Endothelial cell of umbilical vein (primary cell): ENCODE results near the gene TRIM37. TPM values are rescaled to one million over a fixed set of nuclear protein-coding genes. Genes with fewer than 3 reads are reported as not detected.

ENCODE experiments used
- BruUV-seq: library from RNA; stranded (reverse); fragments of 400-500 nt; replicated peaks from 2 replicates; lab custom pipeline; 2021; lab: Mats Ljungman, UMichigan
- CTCF ChIA-PET: fragments of 300-600, 350-600 bp; sonication (Branson Sonifier 250); formaldehyde crosslinking; loops from one replicate; lab custom pipeline; 2021; ENCODE audit warnings: antibody characterized with exemption, inconsistent platforms; lab: Charles Lee
- POLR2A ChIA-PET: fragments of 300-600, 350-600 bp; sonication (Branson Sonifier 250); formaldehyde crosslinking; loops from one replicate; lab custom pipeline; 2021; ENCODE audit warnings: antibody characterized with exemption, inconsistent platforms; lab: Charles Lee
- DNase-seq: peaks from one replicate; pipeline ENCODE4 v3.0.0-alpha.2; 2011; ENCODE audit warnings: low read depth, low spot score
- FAIRE-seq: peaks from 2 replicates; lab custom pipeline; 2011; peaks lifted over from hg19 to GRCh38; lab: Jason Lieb, UNC
- H2AFZ ChIP-seq: 2 replicates; pipeline ENCODE4 v1.6.0; 2012; ENCODE audit warnings: low read depth, low read length, control low read depth, inconsistent platforms
- H3K27ac ChIP-seq: 2 replicates; pipeline ENCODE4 v1.5.1; 2011; ENCODE audit warnings: low read depth, mild to moderate bottlenecking, control low read depth, low read length, moderate library complexity; ENCODE audit not compliant: insufficient read depth
- H3K27me3 ChIP-seq, 2 experiments: 2 replicates each; pipeline versions ENCODE4 v1.6.0 to v1.6.1; 2011; ENCODE audit warnings: low read length in 2 of 2, mixed read lengths in 1 of 2; ENCODE audit not compliant: control insufficient read depth in 2 of 2, insufficient read depth in 2 of 2
- H3K36me3 ChIP-seq, 2 experiments: 2 replicates in 1 of 2; 3 replicates in 1 of 2; pipeline ENCODE4 v1.5.1; 2011; ENCODE audit warnings: low read length in 2 of 2, mild to moderate bottlenecking in 1 of 2, moderate library complexity in 1 of 2; ENCODE audit not compliant: control insufficient read depth in 2 of 2, insufficient read depth in 2 of 2; ENCODE audit errors: extremely low read depth in 1 of 2
- H3K4me1 ChIP-seq: 3 replicates; pipeline ENCODE4 v1.5.1; 2011; ENCODE audit warnings: mild to moderate bottlenecking, low read length; ENCODE audit not compliant: control insufficient read depth, insufficient read depth; ENCODE audit errors: extremely low read depth
- H3K4me2 ChIP-seq: 2 replicates; pipeline ENCODE4 v1.6.1; 2011; ENCODE audit warnings: low read length, control low read depth, mixed read lengths; ENCODE audit not compliant: insufficient read depth
- H3K4me3 ChIP-seq, 3 experiments: fragments of 200-600 bp in 1 of 3; sonication (generic), shearing (Covaris generic) in 1 of 3; replicated peaks in 1 of 3; 2 replicates each; pipeline ENCODE4 v1.5.1; 2011 to 2016; ENCODE audit warnings: control low read depth in 3 of 3, low read length in 3 of 3, mild to moderate bottlenecking in 2 of 3, inconsistent platforms in 1 of 3, low read depth in 1 of 3, moderate library complexity in 1 of 3; ENCODE audit not compliant: insufficient read depth in 1 of 3
- H3K79me2 ChIP-seq: 2 replicates; pipeline ENCODE4 v1.6.0; 2012; ENCODE audit warnings: low read length, inconsistent platforms; ENCODE audit not compliant: control insufficient read depth, insufficient read depth
- H3K9ac ChIP-seq: replicated peaks from 2 replicates; pipeline ENCODE3; 2011; ENCODE audit warnings: low read length, control low read depth; ENCODE audit not compliant: insufficient read depth; ENCODE audit errors: extremely low read depth
- H3K9me1 ChIP-seq: replicated peaks from 3 replicates; pipeline ENCODE4 v1.6.0; 2011; ENCODE audit warnings: mild to moderate bottlenecking, low read length; ENCODE audit not compliant: control insufficient read depth, insufficient read depth; ENCODE audit errors: extremely low read depth
- H3K9me3 ChIP-seq: replicated peaks from 2 replicates; pipeline ENCODE4 v1.5.1; 2012; ENCODE audit warnings: low read length, inconsistent platforms; ENCODE audit not compliant: control insufficient read depth, insufficient read depth
- H4K20me1 ChIP-seq: replicated peaks from 2 replicates; pipeline ENCODE3; 2011; ENCODE audit warnings: mild to moderate bottlenecking, low read length; ENCODE audit not compliant: control insufficient read depth, insufficient read depth; ENCODE audit errors: extremely low read depth
- EZH2 ChIP-seq: IDR thresholded peaks from 2 replicates; pipeline ENCODE4 v1.6.1; 2012; ENCODE audit warnings: borderline replicate concordance, low read depth, mild to moderate bottlenecking, moderate library complexity, low read length, inconsistent platforms; ENCODE audit not compliant: severe bottlenecking
- FOS ChIP-seq: IDR thresholded peaks from 2 replicates; pipeline ENCODE4 v1.6.1; 2011; ENCODE audit warnings: mild to moderate bottlenecking, low read length, moderate library complexity, borderline replicate concordance; ENCODE audit not compliant: insufficient read depth
- GATA2 ChIP-seq: IDR thresholded peaks from 2 replicates; pipeline ENCODE4 v1.7.0; 2011; ENCODE audit warnings: low read depth, mild to moderate bottlenecking, moderate library complexity, mixed read lengths, low read length; ENCODE audit not compliant: insufficient read length, insufficient read depth
- JUN ChIP-seq: IDR thresholded peaks from 2 replicates; pipeline ENCODE4 v1.6.1; 2011; ENCODE audit warnings: borderline replicate concordance, low read depth; ENCODE audit not compliant: insufficient read length, insufficient read depth
- MYC ChIP-seq: IDR thresholded peaks from one replicate; pipeline ENCODE4 v1.6.1; 2011; ENCODE audit warnings: mild to moderate bottlenecking, low read depth, low read length
- POLR2A ChIP-seq: IDR thresholded peaks from 2 replicates; pipeline ENCODE4 v1.6.1; 2012; ENCODE audit warnings: low read depth, mild to moderate bottlenecking, control low read depth, low read length
- POLR2AphosphoS5 ChIP-seq: IDR thresholded peaks from 2 replicates; pipeline ENCODE4 v1.6.1; 2012; ENCODE audit warnings: low read depth, mild to moderate bottlenecking, control low read depth, low read length, moderate library complexity; ENCODE audit not compliant: insufficient read depth
- dilution Hi-C: fragments of 300-500 bp; cut with MboI; formaldehyde crosslinking; loops from one replicate; pipeline ENCODE4 v1.15.0; 2019; ENCODE audit warnings: low sequenced_read_pairs; ENCODE audit not compliant: extremely low pct_ligation_motif_present
- intact Hi-C: fragments of 100-400 bp; cut with micrococcal nuclease; formaldehyde crosslinking; loops from one replicate; pipeline ENCODE4 v1.10.0; 2022
- polyA plus RNA-seq, 4 experiments: library from polyadenylated mRNA; depleted of rRNA in 3 of 4; stranded (reverse) in 3 of 4; unstranded in 1 of 4; fragments of >200 nt; gene quantifications; 2 replicates each; pipeline versions ENCODE4 v1.2.1 to v1.2.3, GENCODE V29; 2011 to 2012; ENCODE audit warnings: missing spikeins in 1 of 4
- total RNA-seq: library from RNA; stranded (reverse); gene quantifications from 2 replicates; pipeline ENCODE4 v1.2.3, GENCODE V29; 2021
- TF ChIP-seq, protein P1 (sequence below), 2 donors: IDR thresholded peaks; 1 replicate in 1 of 2; 2 replicates in 1 of 2; pipeline ENCODE4 v1.5.1; 2011; ENCODE audit warnings: low read length in 2 of 2, mild to moderate bottlenecking in 2 of 2, moderate library complexity in 2 of 2, control low read depth in 1 of 2, inconsistent platforms in 1 of 2, low read depth in 1 of 2; ENCODE audit not compliant: insufficient read depth in 1 of 2; ENCODE audit errors: extremely low read depth in 1 of 2
- TF ChIP-seq, protein P2 (sequence below): IDR thresholded peaks from 2 replicates; pipeline ENCODE4 v1.6.1; 2011; ENCODE audit not compliant: insufficient read depth, insufficient read length

The TRIM37 gene
- total and polyA plus RNA-seq, 2 donors (not counting 3 experiments of a cell fraction or from before 2014, with no cell fraction given): 18.8 to 41.9 TPM

DNA sequence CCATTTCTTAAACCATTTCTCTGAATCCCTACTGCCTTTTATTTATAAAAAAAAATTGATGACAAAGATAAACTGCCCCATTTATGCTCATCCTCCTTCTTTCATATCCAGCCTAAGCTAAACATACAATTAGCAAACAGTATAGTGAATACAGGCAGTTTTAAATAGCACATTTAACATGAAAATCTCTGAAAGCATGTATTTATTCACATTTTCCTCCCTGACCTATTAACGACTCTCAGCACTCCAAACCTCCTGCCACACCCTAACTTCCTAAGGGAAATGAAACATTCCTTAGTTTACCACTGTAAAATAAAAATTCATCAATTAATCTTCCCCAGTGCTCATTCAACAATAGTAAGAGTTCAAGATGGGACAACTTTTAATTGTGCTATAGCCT lies 56.9 kb downstream of the TRIM37 start:
- H3K4me3 ChIP-seq: no peak overlapping the region
- H4K20me1 ChIP-seq: no peaks in the 10 kb centered on the region
- peak overlapping the region; percentile 11 for H3K4me2 ChIP-seq
- CTCF ChIA-PET: interaction anchor here (1.7 kb wide), 1 partner anchor 21 kb away, joined by 3 read pairs; no protein-coding TSS in a partner anchor
- POLR2A ChIA-PET: no interaction called here
- H3K9ac ChIP-seq: no peak overlapping the region
- no peak overlapping the region for H3K27ac ChIP-seq
- H3K79me2 ChIP-seq: no peaks in the 10 kb centered on the region
- H3K9me1 ChIP-seq: no peaks in the 10 kb centered on the region
- no peak for TF ChIP-seq POLR2A
- TF ChIP-seq, protein P1, sequence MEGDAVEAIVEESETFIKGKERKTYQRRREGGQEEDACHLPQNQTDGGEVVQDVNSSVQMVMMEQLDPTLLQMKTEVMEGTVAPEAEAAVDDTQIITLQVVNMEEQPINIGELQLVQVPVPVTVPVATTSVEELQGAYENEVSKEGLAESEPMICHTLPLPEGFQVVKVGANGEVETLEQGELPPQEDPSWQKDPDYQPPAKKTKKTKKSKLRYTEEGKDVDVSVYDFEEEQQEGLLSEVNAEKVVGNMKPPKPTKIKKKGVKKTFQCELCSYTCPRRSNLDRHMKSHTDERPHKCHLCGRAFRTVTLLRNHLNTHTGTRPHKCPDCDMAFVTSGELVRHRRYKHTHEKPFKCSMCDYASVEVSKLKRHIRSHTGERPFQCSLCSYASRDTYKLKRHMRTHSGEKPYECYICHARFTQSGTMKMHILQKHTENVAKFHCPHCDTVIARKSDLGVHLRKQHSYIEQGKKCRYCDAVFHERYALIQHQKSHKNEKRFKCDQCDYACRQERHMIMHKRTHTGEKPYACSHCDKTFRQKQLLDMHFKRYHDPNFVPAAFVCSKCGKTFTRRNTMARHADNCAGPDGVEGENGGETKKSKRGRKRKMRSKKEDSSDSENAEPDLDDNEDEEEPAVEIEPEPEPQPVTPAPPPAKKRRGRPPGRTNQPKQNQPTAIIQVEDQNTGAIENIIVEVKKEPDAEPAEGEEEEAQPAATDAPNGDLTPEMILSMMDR (IDR thresholded peaks at IDR 0.05; ENCODE audit: extremely low read depth in 1 of 2, insufficient read depth in 1 of 2, low read depth in 1 of 2, low read length in 2 of 2): no peak
- no peak for TF ChIP-seq EZH2
- TF ChIP-seq FOS: no peak
- no peak for TF ChIP-seq MYC
- TF ChIP-seq POLR2AphosphoS5: no peak
- no peak for TF ChIP-seq JUN
- TF ChIP-seq GATA2: no peak
- TF ChIP-seq, protein P2, sequence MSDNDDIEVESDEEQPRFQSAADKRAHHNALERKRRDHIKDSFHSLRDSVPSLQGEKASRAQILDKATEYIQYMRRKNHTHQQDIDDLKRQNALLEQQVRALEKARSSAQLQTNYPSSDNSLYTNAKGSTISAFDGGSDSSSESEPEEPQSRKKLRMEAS: no peak
- H3K36me3 ChIP-seq: peaks cover 3 to 16% of the 10 kb centered on the region in 2 experiments
- DNase-seq (no peak), FAIRE-seq (peak; percentile 43)
- dilution Hi-C loops: no loop called here
- H3K27me3 ChIP-seq: no peaks in the 10 kb centered on the region
- intact Hi-C loops: no loop called here
- H3K9me3 ChIP-seq: no peaks in the 10 kb centered on the region
- H2AFZ ChIP-seq: no peak overlapping the region
- H3K4me1 ChIP-seq: peaks cover 4% of the 10 kb centered on the region
- BruUV-seq: no TSS peak
